SK-N-SH (cell line): ENCODE measurements around the gene PSMD2.

Source experiments
- RAD21 ChIP-seq: IDR thresholded peaks from 2 replicates; pipeline ENCODE4 v1.6.1; 2012; ENCODE audit warnings: mild to moderate bottlenecking, low read length
- TF ChIP-seq, protein P1 (sequence below): fragments of 200-600 bp; sonication (generic); IDR thresholded peaks from 2 replicates; pipeline ENCODE4 v1.6.1; 2017; ENCODE audit warnings: antibody characterized with exemption, mild to moderate bottlenecking, moderate library complexity
- TF ChIP-seq, protein P2 (sequence below): IDR thresholded peaks from 2 replicates; pipeline ENCODE4; 2012

DNA sequence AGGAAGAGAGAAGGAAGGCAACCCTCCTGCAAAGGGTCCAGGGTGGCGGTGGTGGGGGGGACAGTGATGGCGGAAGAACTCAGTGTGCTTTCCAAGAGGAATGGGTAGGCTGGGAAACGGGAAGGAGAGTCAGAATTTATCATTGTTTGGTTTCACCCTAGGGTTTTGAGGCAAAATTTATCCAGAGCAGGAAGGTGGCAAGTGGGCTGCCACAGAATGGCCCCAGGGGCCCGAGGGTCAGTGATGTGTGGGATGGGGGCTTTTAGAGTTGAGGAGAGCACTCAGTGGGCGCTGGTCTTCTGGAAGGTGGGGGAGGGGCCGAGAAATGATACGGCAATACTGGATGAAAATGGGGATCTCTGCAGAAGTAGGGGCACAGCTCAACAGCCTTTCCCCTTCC lies 38.9 kb downstream of the PSMD2 start:
- TF ChIP-seq, protein P1, sequence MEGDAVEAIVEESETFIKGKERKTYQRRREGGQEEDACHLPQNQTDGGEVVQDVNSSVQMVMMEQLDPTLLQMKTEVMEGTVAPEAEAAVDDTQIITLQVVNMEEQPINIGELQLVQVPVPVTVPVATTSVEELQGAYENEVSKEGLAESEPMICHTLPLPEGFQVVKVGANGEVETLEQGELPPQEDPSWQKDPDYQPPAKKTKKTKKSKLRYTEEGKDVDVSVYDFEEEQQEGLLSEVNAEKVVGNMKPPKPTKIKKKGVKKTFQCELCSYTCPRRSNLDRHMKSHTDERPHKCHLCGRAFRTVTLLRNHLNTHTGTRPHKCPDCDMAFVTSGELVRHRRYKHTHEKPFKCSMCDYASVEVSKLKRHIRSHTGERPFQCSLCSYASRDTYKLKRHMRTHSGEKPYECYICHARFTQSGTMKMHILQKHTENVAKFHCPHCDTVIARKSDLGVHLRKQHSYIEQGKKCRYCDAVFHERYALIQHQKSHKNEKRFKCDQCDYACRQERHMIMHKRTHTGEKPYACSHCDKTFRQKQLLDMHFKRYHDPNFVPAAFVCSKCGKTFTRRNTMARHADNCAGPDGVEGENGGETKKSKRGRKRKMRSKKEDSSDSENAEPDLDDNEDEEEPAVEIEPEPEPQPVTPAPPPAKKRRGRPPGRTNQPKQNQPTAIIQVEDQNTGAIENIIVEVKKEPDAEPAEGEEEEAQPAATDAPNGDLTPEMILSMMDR: no peak
- TF ChIP-seq RAD21: no peak
- TF ChIP-seq, protein P2, sequence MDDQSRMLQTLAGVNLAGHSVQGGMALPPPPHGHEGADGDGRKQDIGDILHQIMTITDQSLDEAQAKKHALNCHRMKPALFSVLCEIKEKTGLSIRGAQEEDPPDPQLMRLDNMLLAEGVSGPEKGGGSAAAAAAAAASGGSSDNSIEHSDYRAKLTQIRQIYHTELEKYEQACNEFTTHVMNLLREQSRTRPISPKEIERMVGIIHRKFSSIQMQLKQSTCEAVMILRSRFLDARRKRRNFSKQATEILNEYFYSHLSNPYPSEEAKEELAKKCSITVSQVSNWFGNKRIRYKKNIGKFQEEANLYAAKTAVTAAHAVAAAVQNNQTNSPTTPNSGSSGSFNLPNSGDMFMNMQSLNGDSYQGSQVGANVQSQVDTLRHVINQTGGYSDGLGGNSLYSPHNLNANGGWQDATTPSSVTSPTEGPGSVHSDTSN: no peak
